Activated CD8-positive, alpha-beta T cell treated with anti-CD3 and anti-CD28 coated beads for 36 hours (primary cell): ENCODE measurements around the gene CALCOCO2. TPM values are rescaled to one million over a fixed set of nuclear protein-coding genes. Genes with fewer than 3 reads are reported as not detected.

Experiments used
- ATAC-seq: fragments of 200-7000 bp; cut with Tn5 transposase; one replicate; pipeline ENCODE4 v1.10.0; 2021; ENCODE audit warnings: mild to moderate bottlenecking, moderate library complexity
- CTCF ChIA-PET: fragments of 350-600 bp; sonication (Branson Sonifier 250); formaldehyde crosslinking; loops from one replicate; lab custom pipeline; 2021; ENCODE audit warnings: antibody characterized with exemption; lab: Charles Lee
- POLR2A ChIA-PET: fragments of 350-600 bp; sonication (Branson Sonifier 250); formaldehyde crosslinking; loops from one replicate; lab custom pipeline; 2021; ENCODE audit warnings: antibody characterized with exemption; lab: Charles Lee
- DNase-seq: peaks from one replicate; pipeline ENCODE4 v3.0.0-alpha.2; 2020
- H3K27ac Mint-ChIP-seq: one replicate; pipeline ENCODE4 v1.8.0; 2021; ENCODE audit warnings: mild to moderate bottlenecking, mixed read lengths
- H3K27me3 Mint-ChIP-seq: one replicate; pipeline ENCODE4 v1.8.0; 2021; ENCODE audit warnings: mixed read lengths
- H3K36me3 Mint-ChIP-seq: one replicate; pipeline ENCODE4 v1.8.0; 2021; ENCODE audit warnings: low read depth, mixed read lengths
- H3K4me1 Mint-ChIP-seq: one replicate; pipeline ENCODE4 v1.8.0; 2021; ENCODE audit warnings: low read depth, mixed read lengths
- H3K4me3 Mint-ChIP-seq: one replicate; pipeline ENCODE4 v1.8.0; 2021; ENCODE audit warnings: mild to moderate bottlenecking, moderate library complexity, mixed read lengths
- H3K9me3 Mint-ChIP-seq: one replicate; pipeline ENCODE4 v1.8.0; 2021; ENCODE audit warnings: mixed read lengths
- intact Hi-C: fragments of 100-400 bp; cut with micrococcal nuclease; formaldehyde crosslinking; loops from one replicate; pipeline ENCODE4 v1.10.0; 2022
- total RNA-seq, 2 experiments: library from RNA; stranded (reverse); gene quantifications; one replicate each; pipeline ENCODE4 v1.2.3, GENCODE V29; 2021
- TF ChIP-seq, protein P1 (sequence below): fragments of 200-600 bp; IDR thresholded peaks from one replicate; pipeline ENCODE4 v1.8.0; 2022; ENCODE audit warnings: antibody characterized with exemption, mild to moderate bottlenecking

CALCOCO2 gene
- total RNA-seq, 2 experiments from 2014 or later, result 69.2 to 73.1 TPM

DNA sequence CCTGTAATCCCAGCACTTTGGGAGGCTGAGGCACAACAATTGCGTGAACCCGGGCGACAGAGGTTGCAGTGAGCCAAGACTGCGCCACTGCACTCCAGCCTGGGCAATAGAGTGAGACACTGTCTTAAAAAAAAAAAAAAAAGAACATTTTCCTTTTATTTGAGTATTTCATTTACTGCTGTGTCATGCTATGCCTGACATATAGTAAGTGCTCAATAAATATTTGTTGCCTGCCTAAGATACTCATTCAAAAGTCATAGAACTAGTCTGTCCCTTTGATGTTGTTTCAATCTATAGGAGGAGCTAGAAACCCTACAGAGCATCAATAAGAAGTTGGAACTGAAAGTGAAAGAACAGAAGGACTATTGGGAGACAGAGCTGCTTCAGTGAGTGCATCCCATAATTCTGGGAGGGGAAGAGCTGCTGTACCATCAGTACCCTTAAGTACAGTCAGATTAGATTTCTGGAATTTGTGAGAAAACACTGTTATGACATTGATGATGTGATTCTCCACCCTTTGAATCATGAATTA, 20.0 kb downstream of the CALCOCO2 start:
- peaks cover 33% of the 10 kb centered on the region for H3K36me3 Mint-ChIP-seq
- H3K9me3 Mint-ChIP-seq, result no peaks in the 10 kb centered on the region
- H3K4me3 Mint-ChIP-seq, result no peak overlapping the region
- ChIA-PET POLR2A (no interaction called here), CTCF (interaction anchor here (1.5 to 6.4 kb wide), 6 partner anchors 9 to 47 kb away, joined by 4 to 31 read pairs (median 6); no protein-coding TSS in a partner anchor)
- DNase-seq, result no peak
- TF ChIP-seq, protein P1, sequence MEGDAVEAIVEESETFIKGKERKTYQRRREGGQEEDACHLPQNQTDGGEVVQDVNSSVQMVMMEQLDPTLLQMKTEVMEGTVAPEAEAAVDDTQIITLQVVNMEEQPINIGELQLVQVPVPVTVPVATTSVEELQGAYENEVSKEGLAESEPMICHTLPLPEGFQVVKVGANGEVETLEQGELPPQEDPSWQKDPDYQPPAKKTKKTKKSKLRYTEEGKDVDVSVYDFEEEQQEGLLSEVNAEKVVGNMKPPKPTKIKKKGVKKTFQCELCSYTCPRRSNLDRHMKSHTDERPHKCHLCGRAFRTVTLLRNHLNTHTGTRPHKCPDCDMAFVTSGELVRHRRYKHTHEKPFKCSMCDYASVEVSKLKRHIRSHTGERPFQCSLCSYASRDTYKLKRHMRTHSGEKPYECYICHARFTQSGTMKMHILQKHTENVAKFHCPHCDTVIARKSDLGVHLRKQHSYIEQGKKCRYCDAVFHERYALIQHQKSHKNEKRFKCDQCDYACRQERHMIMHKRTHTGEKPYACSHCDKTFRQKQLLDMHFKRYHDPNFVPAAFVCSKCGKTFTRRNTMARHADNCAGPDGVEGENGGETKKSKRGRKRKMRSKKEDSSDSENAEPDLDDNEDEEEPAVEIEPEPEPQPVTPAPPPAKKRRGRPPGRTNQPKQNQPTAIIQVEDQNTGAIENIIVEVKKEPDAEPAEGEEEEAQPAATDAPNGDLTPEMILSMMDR, result no peak
- H3K27me3 Mint-ChIP-seq, result no peaks in the 10 kb centered on the region
- intact Hi-C loops, result no loop called here
- ATAC-seq, result peak; percentile 13
- H3K4me1 Mint-ChIP-seq, result peaks cover 5% of the 10 kb centered on the region
- no peak overlapping the region for H3K27ac Mint-ChIP-seq

DNA sequence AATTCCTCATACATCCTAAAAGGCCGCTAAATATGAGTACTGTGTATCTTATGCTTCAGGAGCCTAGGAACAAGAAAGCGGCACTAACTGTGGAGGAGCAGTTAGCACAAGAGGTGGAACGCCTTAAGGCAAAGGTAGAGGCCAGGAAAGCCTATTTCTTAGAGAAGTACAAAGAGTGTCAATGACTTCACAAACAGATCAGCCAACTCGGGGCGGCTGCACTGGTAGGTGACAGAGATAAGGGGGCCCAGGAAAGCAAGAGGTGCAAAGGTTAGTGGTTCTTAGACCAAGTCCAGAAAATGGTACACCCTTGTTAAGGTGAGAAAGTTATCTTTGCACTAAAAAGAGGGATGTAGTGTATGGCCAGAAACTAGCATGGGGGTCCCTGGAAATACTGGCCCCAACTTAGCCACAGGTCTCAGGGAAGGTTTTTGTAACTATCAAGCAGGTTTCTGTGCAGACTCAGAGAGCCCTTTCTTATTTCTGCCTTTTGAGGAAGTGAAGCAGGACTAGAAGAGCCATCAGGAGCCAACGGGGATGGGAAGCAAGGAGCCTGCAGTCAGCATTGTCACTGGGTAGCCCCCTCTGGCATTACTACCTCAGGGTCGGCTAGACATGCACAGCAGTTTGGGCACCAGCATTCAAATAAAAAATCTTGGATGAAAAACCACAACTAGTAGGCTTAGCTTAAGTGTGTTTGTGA, 24.1 kb downstream of the CALCOCO2 start:
- Mint-ChIP-seq H3K9me3 (no peaks in the 10 kb centered on the region), H3K4me1 (peaks cover 6% of the 10 kb centered on the region), H3K27me3 (no peaks in the 10 kb centered on the region), H3K4me3 (no peak overlapping the region), H3K27ac (no peak overlapping the region), H3K36me3 (peaks cover 14% of the 10 kb centered on the region)
- intact Hi-C loops, result no loop called here
- TF ChIP-seq, protein P1, result no peak
- no peak for ATAC-seq
- CTCF ChIA-PET, result interaction anchor here (0.9 to 1.6 kb wide), 4 partner anchors 24 to 178 kb away, joined by 3 to 13 read pairs (median 3); no protein-coding TSS in a partner anchor
- POLR2A ChIA-PET, result interaction anchor here (1.0 kb wide), 1 partner anchor 20 kb away, joined by 3 read pairs; no protein-coding TSS in a partner anchor
- no peak for DNase-seq

- intact Hi-C loops, result no loop called here
- Mint-ChIP-seq H3K9me3 (no peaks in the 10 kb centered on the region), H3K4me3 (no peak overlapping the region), H3K27ac (no peak overlapping the region), H3K27me3 (no peaks in the 10 kb centered on the region), H3K36me3 (peaks cover 16% of the 10 kb centered on the region), H3K4me1 (peaks cover 2% of the 10 kb centered on the region)
- CTCF ChIA-PET, result interaction anchor here (0.9 to 1.6 kb wide), 4 partner anchors 13 to 178 kb away, joined by 3 to 13 read pairs (median 3); no protein-coding TSS in a partner anchor
- no peak for DNase-seq
- TF ChIP-seq, protein P1, result no peak
- no peak for ATAC-seq
- POLR2A ChIA-PET, result no interaction called here
Observed at GRCh38 chr17:48856122-48856821, 25.4 kb downstream of the CALCOCO2 start.

DNA sequence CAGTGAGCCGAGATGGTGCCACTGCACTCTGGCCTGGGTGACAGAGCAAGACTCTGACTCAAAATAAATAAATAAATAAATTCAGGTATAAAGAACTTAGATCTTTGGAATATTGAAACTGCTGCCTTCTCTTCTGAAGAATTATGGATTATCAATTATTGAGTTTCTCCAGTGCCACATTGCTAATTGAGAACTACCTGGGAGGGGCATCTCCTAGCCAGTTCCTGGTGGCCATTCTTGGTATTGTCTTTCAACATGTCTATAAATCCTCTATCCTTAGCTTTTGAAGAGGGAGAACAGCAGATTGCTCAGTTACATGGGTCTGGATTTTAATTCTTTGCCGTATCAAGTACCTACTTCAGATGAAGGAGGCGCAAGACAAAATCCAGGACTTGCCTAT, 29.2 kb downstream of the CALCOCO2 start:
- TF ChIP-seq, protein P1, result no peak
- H3K36me3 Mint-ChIP-seq, result peaks cover 22% of the 10 kb centered on the region

More for the DNA sequence above, 29.2 kb downstream of the CALCOCO2 start:
- intact Hi-C loops, result no loop called here
- no peaks in the 10 kb centered on the region for H3K27me3 Mint-ChIP-seq
- ChIA-PET CTCF (interaction anchor here (0.6 to 4.4 kb wide), 13 partner anchors 9 to 191 kb away, joined by 3 to 36 read pairs (median 4); no protein-coding TSS in a partner anchor), POLR2A (no interaction called here)
- no peak overlapping the region for H3K4me3 Mint-ChIP-seq
- H3K9me3 Mint-ChIP-seq, result no peaks in the 10 kb centered on the region
- ATAC-seq (no peak), DNase-seq (no peak)
- peaks cover 2% of the 10 kb centered on the region for H3K4me1 Mint-ChIP-seq
- no peak overlapping the region for H3K27ac Mint-ChIP-seq
